Breast epithelium (tissue), 3 donors: ENCODE measurements around the gene RAB27B.

Source experiments
- CTCF ChIP-seq, 3 donors: fragments of 450-650 bp; IDR thresholded peaks; one replicate each; pipeline ENCODE4 v1.5.1; 2016 to 2017; ENCODE audit warnings: antibody characterized with exemption in 3 of 3, mild to moderate bottlenecking in 3 of 3, moderate library complexity in 3 of 3
- POLR2A ChIP-seq: fragments of 450-650 bp; IDR thresholded peaks from one replicate; pipeline ENCODE4 v1.6.1; 2016; ENCODE audit warnings: antibody characterized with exemption, mild to moderate bottlenecking, moderate library complexity

GRCh38 chr18:54787121-54787520 is 41.2 kb upstream of the RAB27B start:
- TF ChIP-seq CTCF (IDR thresholded peaks at IDR 0.05) (no peak), POLR2A (no peak)
